Endodermal cell (in vitro differentiated cells): Measurements from ENCODE around the gene IL36RN. TPM values are rescaled to one million over a fixed set of nuclear protein-coding genes. Genes with fewer than 3 reads are reported as not detected.
"Not testable (repeated sequence)": the region's sequence is repeated elsewhere in the genome, so short reads cannot be mapped to it uniquely, and the experiment has no call there.

ENCODE experiments used
- DNase-seq: peaks from one replicate; pipeline ENCODE4 v3.0.0-alpha.2; 2017
- H3K27ac ChIP-seq: 2 replicates; pipeline ENCODE4 v1.5.1; 2013; ENCODE audit warnings: mild to moderate bottlenecking, low read depth, low read length, moderate library complexity
- H3K27me3 ChIP-seq: 2 replicates; pipeline ENCODE4 v1.6.1; 2013; ENCODE audit warnings: mild to moderate bottlenecking, low read length, moderate library complexity; ENCODE audit not compliant: insufficient read depth, control insufficient read depth, poor library complexity, severe bottlenecking
- H3K36me3 ChIP-seq: 2 replicates; pipeline ENCODE4 v1.7.0; 2013; ENCODE audit warnings: mild to moderate bottlenecking, low read length, moderate library complexity; ENCODE audit not compliant: control insufficient read depth, insufficient read depth
- H3K4me1 ChIP-seq: one replicate; pipeline ENCODE4 v1.7.0; 2013; ENCODE audit warnings: low read length; ENCODE audit not compliant: control insufficient read depth, insufficient read depth
- H3K4me3 ChIP-seq: 2 replicates; pipeline ENCODE4 v1.5.1; 2013; ENCODE audit warnings: mild to moderate bottlenecking, low read length, moderate library complexity
- H3K9ac ChIP-seq: 2 replicates; pipeline ENCODE4 v1.6.1; 2013; ENCODE audit warnings: mild to moderate bottlenecking, low read length, moderate library complexity; ENCODE audit not compliant: poor library complexity, severe bottlenecking; ENCODE audit errors: extremely low read depth
- H3K9me3 ChIP-seq: 2 replicates; pipeline ENCODE4 v1.6.1; 2013; ENCODE audit warnings: mild to moderate bottlenecking, low read length, moderate library complexity; ENCODE audit not compliant: control insufficient read depth
- H3K27ac Mint-ChIP-seq: 2 replicates; pipeline ENCODE4 v1.8.0; 2020; ENCODE audit warnings: mixed read lengths
- H3K27me3 Mint-ChIP-seq: 2 replicates; pipeline ENCODE4 v1.8.0; 2021; ENCODE audit warnings: mild to moderate bottlenecking, mixed read lengths; ENCODE audit not compliant: insufficient read depth
- H3K36me3 Mint-ChIP-seq: 2 replicates; pipeline ENCODE4 v1.8.0; 2020; ENCODE audit warnings: low read depth, mixed read lengths
- H3K4me1 Mint-ChIP-seq: 2 replicates; pipeline ENCODE4 v1.8.0; 2020; ENCODE audit warnings: mixed read lengths
- H3K4me3 Mint-ChIP-seq: 2 replicates; pipeline ENCODE4 v1.8.0; 2020; ENCODE audit warnings: mild to moderate bottlenecking, moderate library complexity, mixed read lengths
- H3K9me3 Mint-ChIP-seq: 2 replicates; pipeline ENCODE4 v1.8.0; 2020; ENCODE audit warnings: mild to moderate bottlenecking, mixed read lengths
- WGBS, 2 experiments: methylation state at CpG; one replicate each; pipeline versions ENCODE4 v1.1.5 to v1.1.7; 2013; ENCODE audit warnings: missing lambda C conversion rate in 2 of 2, mixed read lengths in 1 of 2; ENCODE audit not compliant: insufficient coverage in 1 of 2, insufficient read length in 1 of 2; 5-methylcytosine and 5-hydroxymethylcytosine counted together
- total RNA-seq, 2 donors: library from RNA; stranded (reverse); fragmentation: NEBNext Ultra II Directional in 1 of 2; extraction: Animal tissue kit (Norgen Biotek cat#: 25700) in 1 of 2; gene quantifications; 2 replicates in 1 of 2; 3 replicates in 1 of 2; pipeline ENCODE4 v1.2.1, GENCODE V29; 2021
- TF ChIP-seq, protein P1 (sequence below): fragments of 200-600 bp; sonication (generic); conservative IDR thresholded peaks from 2 replicates; pipeline ENCODE4 v1.5.0; 2021; ENCODE audit warnings: antibody characterized with exemption, mild to moderate bottlenecking

IL36RN gene
- total RNA-seq, 2 donors from 2014 or later, result not detected

- no peak overlapping the region for H3K4me3 ChIP-seq
- DNase-seq, result no peak
- no peak overlapping the region for H3K4me3 Mint-ChIP-seq
- no peaks in the 10 kb centered on the region for H3K4me1 Mint-ChIP-seq
- no peak overlapping the region for H3K9ac ChIP-seq
- H3K4me1 ChIP-seq, result no peaks in the 10 kb centered on the region
- H3K9me3 ChIP-seq, result peaks cover 25% of the 10 kb centered on the region
- H3K36me3 Mint-ChIP-seq, result no peaks in the 10 kb centered on the region
- TF ChIP-seq, protein P1, sequence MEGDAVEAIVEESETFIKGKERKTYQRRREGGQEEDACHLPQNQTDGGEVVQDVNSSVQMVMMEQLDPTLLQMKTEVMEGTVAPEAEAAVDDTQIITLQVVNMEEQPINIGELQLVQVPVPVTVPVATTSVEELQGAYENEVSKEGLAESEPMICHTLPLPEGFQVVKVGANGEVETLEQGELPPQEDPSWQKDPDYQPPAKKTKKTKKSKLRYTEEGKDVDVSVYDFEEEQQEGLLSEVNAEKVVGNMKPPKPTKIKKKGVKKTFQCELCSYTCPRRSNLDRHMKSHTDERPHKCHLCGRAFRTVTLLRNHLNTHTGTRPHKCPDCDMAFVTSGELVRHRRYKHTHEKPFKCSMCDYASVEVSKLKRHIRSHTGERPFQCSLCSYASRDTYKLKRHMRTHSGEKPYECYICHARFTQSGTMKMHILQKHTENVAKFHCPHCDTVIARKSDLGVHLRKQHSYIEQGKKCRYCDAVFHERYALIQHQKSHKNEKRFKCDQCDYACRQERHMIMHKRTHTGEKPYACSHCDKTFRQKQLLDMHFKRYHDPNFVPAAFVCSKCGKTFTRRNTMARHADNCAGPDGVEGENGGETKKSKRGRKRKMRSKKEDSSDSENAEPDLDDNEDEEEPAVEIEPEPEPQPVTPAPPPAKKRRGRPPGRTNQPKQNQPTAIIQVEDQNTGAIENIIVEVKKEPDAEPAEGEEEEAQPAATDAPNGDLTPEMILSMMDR, result no peak
- H3K9me3 Mint-ChIP-seq, result peaks cover 24% of the 10 kb centered on the region
- H3K27ac ChIP-seq, result no peak overlapping the region
- 87 to 100% methylated on average over 1 to 5 of the region's 5 CpGs for WGBS, 2 experiments
- H3K27me3 ChIP-seq, result peaks cover 69% of the 10 kb centered on the region
- H3K36me3 ChIP-seq, result no peaks in the 10 kb centered on the region
- peaks cover 15% of the 10 kb centered on the region for H3K27me3 Mint-ChIP-seq
- H3K27ac Mint-ChIP-seq, result no peak overlapping the region
Measured at GRCh38 chr2:113092864-113093612, 34.0 kb downstream of the IL36RN start.

GRCh38 chr2:113093613-113093977 lies 34.6 kb downstream of the IL36RN start:
- no peak for DNase-seq
- WGBS, 2 experiments, result 93% methylated on average over 2 of the region's 2 CpGs; no CpG with 5 or more reads in 1 of the 2 experiments
- H3K36me3 ChIP-seq, result no peaks in the 10 kb centered on the region
- H3K27me3 ChIP-seq, result peaks cover 63% of the 10 kb centered on the region
- H3K4me3 ChIP-seq, result no peak overlapping the region
- no peaks in the 10 kb centered on the region for H3K4me1 ChIP-seq
- peaks cover 29% of the 10 kb centered on the region for H3K9me3 Mint-ChIP-seq
- H3K27ac Mint-ChIP-seq, result no peak overlapping the region
- no peaks in the 10 kb centered on the region for H3K4me1 Mint-ChIP-seq
- no peak overlapping the region for H3K4me3 Mint-ChIP-seq
- H3K9ac ChIP-seq, result no peak overlapping the region
- peaks cover 19% of the 10 kb centered on the region for H3K27me3 Mint-ChIP-seq
- peaks cover 25% of the 10 kb centered on the region for H3K9me3 ChIP-seq
- no peak overlapping the region for H3K27ac ChIP-seq
- H3K36me3 Mint-ChIP-seq, result no peaks in the 10 kb centered on the region
- TF ChIP-seq, protein P1, result no peak

GRCh38 chr2:113096306-113096705 lies 37.3 kb downstream of the IL36RN start:
- H3K4me1 Mint-ChIP-seq, H3K36me3 Mint-ChIP-seq, H3K4me3 Mint-ChIP-seq, H3K4me3 ChIP-seq, H3K9ac ChIP-seq, H3K4me1 ChIP-seq, DNase-seq, H3K36me3 ChIP-seq, H3K27ac Mint-ChIP-seq, H3K27ac ChIP-seq: not testable (repeated sequence)
- H3K9me3 Mint-ChIP-seq, result peaks cover 31% of the 10 kb centered on the region
- peaks cover 19% of the 10 kb centered on the region for H3K27me3 Mint-ChIP-seq
- Histone ChIP-seq H3K9me3 (peaks cover 25% of the 10 kb centered on the region), H3K27me3 (peaks cover 36% of the 10 kb centered on the region)
- WGBS, 2 experiments, result 94% methylated on average over 9 of the region's 14 CpGs; no CpG with 5 or more reads in 1 of the 2 experiments

DNA sequence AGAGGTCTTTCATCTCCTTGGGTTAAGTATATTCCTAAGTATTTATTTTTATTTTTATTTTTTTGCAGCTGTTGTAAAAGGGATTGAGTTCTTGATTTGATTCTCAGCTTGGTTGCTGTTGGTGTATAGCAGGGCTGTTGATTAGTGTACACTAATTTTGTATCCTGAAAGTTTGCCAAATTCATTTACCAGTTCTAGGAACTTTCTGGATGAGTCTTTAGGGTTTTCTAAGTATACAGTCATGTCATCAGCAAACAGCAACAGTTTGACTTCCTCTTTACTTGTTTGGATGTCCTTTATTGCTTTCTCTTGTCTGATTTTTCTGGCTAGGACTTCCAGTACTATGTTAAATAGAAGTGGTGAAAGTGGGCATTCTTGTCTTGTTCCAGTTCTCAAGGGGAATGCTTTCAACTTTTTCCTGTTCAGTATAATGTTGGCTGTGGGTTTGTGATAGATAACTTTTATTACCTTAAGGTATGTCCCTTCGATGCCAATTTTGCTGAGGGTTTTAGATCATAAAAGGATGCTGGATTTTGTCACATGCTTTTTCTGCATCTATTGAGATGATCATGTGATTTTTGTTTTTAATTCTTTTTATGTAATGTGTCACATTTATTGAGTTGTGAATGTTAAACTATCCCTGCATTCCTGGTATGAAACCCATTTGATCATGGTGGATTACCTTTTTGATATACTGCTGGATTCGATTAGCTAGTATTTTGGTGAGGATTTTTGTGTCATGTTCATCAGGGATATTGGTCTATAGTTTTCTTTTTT lies 38.0 kb downstream of the IL36RN start:
- Mint-ChIP-seq H3K9me3 (peaks cover 33% of the 10 kb centered on the region), H3K27me3 (peaks cover 19% of the 10 kb centered on the region)
- H3K4me1 ChIP-seq, H3K36me3 ChIP-seq, H3K27ac Mint-ChIP-seq, H3K4me3 Mint-ChIP-seq, H3K9ac ChIP-seq, H3K4me3 ChIP-seq, H3K27ac ChIP-seq, DNase-seq, H3K4me1 Mint-ChIP-seq, H3K36me3 Mint-ChIP-seq: not testable (repeated sequence)
- Histone ChIP-seq H3K9me3 (peaks cover 26% of the 10 kb centered on the region), H3K27me3 (peaks cover 29% of the 10 kb centered on the region)
- WGBS, 2 experiments, result 80 to 86% methylated on average over 1 to 2 of the region's 2 CpGs
